Loucy (cell line): ENCODE data around the gene FAM229B.
"Not testable (repeated sequence)": the region's sequence is repeated elsewhere in the genome, so short reads cannot be mapped to it uniquely, and the experiment has no call there.

Experiments used
- H2AFZ ChIP-seq: fragments of 200-600 bp; sonication (generic); 2 replicates; pipeline ENCODE4 v1.6.0; 2016; ENCODE audit warnings: antibody characterized with exemption, mild to moderate bottlenecking, low read length, moderate library complexity
- H3F3A ChIP-seq: fragments of 200-600 bp; 2 replicates; pipeline ENCODE4 v1.6.0; 2016; ENCODE audit warnings: antibody characterized with exemption, low read depth, mild to moderate bottlenecking
- H3K27me3 ChIP-seq: fragments of 200-600 bp; sonication (generic); 2 replicates; pipeline ENCODE4 v1.6.1; 2014; ENCODE audit warnings: low read length, mild to moderate bottlenecking; ENCODE audit not compliant: insufficient read depth, poor library complexity, severe bottlenecking
- H3K36me3 ChIP-seq: fragments of 200-600 bp; sonication (generic); 2 replicates; pipeline ENCODE4 v1.6.1; 2016; ENCODE audit warnings: low read length; ENCODE audit not compliant: insufficient read depth
- H3K4me1 ChIP-seq: fragments of 200-600 bp; sonication (generic); 2 replicates; pipeline ENCODE4 v1.5.1; 2014; ENCODE audit warnings: low read length, mild to moderate bottlenecking; ENCODE audit not compliant: insufficient read depth, poor library complexity, severe bottlenecking
- H3K4me2 ChIP-seq: fragments of 200-600 bp; sonication (generic); 2 replicates; pipeline ENCODE4 v1.6.0; 2014; ENCODE audit warnings: antibody characterized with exemption, low read length, low read depth, mild to moderate bottlenecking; ENCODE audit not compliant: poor library complexity, severe bottlenecking
- H3K4me3 ChIP-seq: fragments of 200-600 bp; sonication (generic); 2 replicates; pipeline ENCODE4 v1.5.1; 2014; ENCODE audit warnings: low read length, mild to moderate bottlenecking, mixed read lengths; ENCODE audit not compliant: poor library complexity, severe bottlenecking
- H3K79me2 ChIP-seq: fragments of 200-600 bp; sonication (generic); 2 replicates; pipeline ENCODE4 v1.6.1; 2014; ENCODE audit warnings: low read length; ENCODE audit not compliant: insufficient read depth
- H3K9ac ChIP-seq: fragments of 200-600 bp; sonication (generic); 2 replicates; pipeline ENCODE4 v1.6.0; 2014; ENCODE audit warnings: mild to moderate bottlenecking, low read depth, low read length, moderate library complexity; ENCODE audit not compliant: poor library complexity, severe bottlenecking
- H3K9me2 ChIP-seq: fragments of 200-600 bp; sonication (generic); replicated peaks from 2 replicates; pipeline ENCODE4 v1.6.1; 2016; ENCODE audit warnings: low read depth, low read length, mixed read lengths
- H3K9me3 ChIP-seq: fragments of 200-600 bp; sonication (generic); 2 replicates; pipeline ENCODE4 v1.6.1; 2014; ENCODE audit warnings: mild to moderate bottlenecking, antibody characterized with exemption, low read length, low read depth; ENCODE audit not compliant: insufficient read depth
- H4K20me1 ChIP-seq: fragments of 200-600 bp; sonication (generic); 2 replicates; pipeline ENCODE4 v1.6.0; 2014; ENCODE audit warnings: antibody characterized with exemption, low read length, mild to moderate bottlenecking; ENCODE audit not compliant: insufficient read depth, poor library complexity, severe bottlenecking
- CTCF ChIP-seq: fragments of 200-600 bp; sonication (generic); conservative IDR thresholded peaks from 2 replicates; pipeline ENCODE4 v1.5.1; 2014; ENCODE audit warnings: mild to moderate bottlenecking, antibody characterized with exemption, low read length
- EZH2phosphoT487 ChIP-seq: fragments of 200-600 bp; IDR thresholded peaks from 2 replicates; pipeline ENCODE4 v1.6.1; 2018; ENCODE audit warnings: antibody characterized with exemption, mild to moderate bottlenecking, moderate library complexity, borderline replicate concordance

FAM229B gene

DNA sequence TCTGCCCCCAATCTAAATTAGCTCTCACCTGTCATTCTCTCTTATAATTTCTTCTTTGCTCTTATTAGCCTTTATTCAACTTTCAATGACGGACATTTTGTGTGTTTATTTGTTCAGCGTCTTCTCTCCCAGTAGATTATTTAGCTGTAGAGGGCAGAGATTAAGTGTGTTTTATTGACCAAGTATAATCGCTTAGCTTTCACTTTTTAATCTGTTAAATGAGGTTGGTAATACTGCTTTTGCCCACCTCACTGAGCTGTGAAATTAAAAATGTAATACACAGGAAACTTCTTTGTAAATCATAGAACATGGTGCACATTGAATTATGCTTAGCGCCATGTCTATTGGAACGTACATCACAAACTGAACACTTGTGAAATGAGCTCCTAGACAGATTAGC, 37.0 kb upstream of the FAM229B start:
- TF ChIP-seq CTCF (no peak), EZH2phosphoT487 (no peak)

DNA sequence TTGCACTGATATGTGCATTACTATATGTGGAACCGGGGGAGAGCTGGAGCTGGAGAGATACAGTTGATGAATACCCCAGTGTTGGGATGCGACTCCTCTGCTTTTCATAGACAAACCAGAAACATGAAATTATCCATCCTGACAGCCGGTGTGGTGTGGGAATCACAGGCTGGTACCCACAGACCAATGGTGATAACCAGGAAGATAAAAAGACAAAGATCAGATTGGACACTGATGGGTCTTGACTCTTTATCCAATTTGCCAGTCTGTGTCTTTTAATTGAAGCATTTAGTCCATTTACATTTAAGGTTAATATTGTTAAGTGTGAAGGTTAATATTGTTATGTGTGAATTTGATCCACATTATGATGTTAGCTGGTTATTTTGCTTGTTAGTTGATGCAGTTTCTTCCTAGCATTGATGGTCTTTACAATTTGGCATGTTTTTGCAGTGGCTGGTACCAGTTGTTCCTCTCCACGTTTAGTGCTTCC, 36.1 kb upstream of the FAM229B start:
- not testable (repeated sequence) for H3K27me3 ChIP-seq, H3K4me1 ChIP-seq, H3K9ac ChIP-seq, H3K9me3 ChIP-seq, H3K36me3 ChIP-seq, H4K20me1 ChIP-seq, H3F3A ChIP-seq, H3K79me2 ChIP-seq, H3K4me2 ChIP-seq, H3K4me3 ChIP-seq, H3K9me2 ChIP-seq, H2AFZ ChIP-seq

More for the DNA sequence above, 37.0 kb upstream of the FAM229B start:
- Histone ChIP-seq H4K20me1 (no peaks in the 10 kb centered on the region), H2AFZ (no peak overlapping the region), H3K36me3 (no peaks in the 10 kb centered on the region), H3K79me2 (no peaks in the 10 kb centered on the region), H3K9me2 (no peaks in the 10 kb centered on the region), H3K9ac (no peak overlapping the region), H3K27me3 (no peaks in the 10 kb centered on the region), H3F3A (no peaks in the 10 kb centered on the region), H3K4me3 (no peak overlapping the region), H3K4me2 (no peak overlapping the region), H3K9me3 (no peaks in the 10 kb centered on the region), H3K4me1 (no peaks in the 10 kb centered on the region)

DNA sequence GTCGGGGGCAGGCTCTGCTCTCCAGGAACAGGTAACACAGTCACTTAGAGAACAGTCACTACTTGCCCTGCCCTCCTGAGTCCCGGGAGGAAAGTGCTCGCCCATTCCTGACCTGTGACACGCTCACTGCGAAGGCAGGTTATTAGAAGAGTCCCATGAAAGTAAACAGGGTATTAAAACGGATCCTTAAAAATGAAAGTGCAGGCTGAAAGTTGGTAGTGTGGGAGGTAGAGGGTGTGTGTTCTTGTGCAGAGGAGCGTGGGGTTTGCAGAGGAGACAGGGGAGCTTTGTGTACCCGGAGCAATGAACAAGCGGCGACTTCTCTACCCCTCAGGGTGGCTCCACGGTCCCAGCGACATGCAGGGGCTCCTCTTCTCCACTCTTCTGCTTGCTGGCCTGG, 33.4 kb upstream of the FAM229B start, which contains the start of gene CCN6:
Gene CCN6 (plus strand): TSS at position 104 of the 400 bp plus-strand sequence. CDS start 254 bp downstream, at position 358.
- Histone ChIP-seq H2AFZ (0 out of 2 replicates have a peak within 1 kb of the TSS, but pooled peaks have one; percentile 35), H3K4me2 (no peak within 1 kb of the TSS)
- TF ChIP-seq CTCF, result no peak
- no peak for TF ChIP-seq EZH2phosphoT487

DNA sequence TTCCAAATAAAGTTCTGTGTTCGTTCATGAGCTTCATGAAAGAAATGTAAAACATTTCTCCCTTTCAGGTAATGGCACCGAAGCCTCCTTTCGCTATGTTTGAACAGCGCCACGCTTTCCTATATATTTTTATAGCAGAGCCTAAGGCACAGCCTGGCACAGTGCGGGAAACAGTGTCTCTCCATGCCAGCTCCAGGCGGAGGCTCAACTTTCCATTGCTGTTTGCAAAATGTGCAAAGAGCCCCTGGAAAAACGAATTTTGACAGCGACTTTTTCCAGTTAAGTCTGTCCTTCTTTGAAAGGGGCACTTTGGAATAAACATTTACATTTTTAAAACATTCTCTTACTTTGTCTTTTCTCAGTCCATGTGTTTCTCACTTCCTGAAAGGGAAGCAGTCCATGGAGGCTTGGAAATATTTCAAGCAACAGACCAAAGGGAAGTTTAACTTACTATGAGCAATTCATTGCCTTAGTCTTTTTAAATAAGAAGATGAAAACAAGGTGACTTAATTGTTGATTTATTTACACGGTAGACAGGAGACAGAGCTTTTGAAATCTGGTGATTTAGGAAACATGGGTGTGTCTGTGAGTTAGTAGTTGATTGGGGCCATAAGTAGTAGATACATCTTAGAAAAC, 32.7 kb upstream of the FAM229B start:
- no peak overlapping the region for H3K9ac ChIP-seq
- no peaks in the 10 kb centered on the region for H4K20me1 ChIP-seq
- no peaks in the 10 kb centered on the region for H3F3A ChIP-seq
- no peaks in the 10 kb centered on the region for H3K79me2 ChIP-seq
- no peaks in the 10 kb centered on the region for H3K9me3 ChIP-seq
- no peaks in the 10 kb centered on the region for H3K36me3 ChIP-seq
- TF ChIP-seq EZH2phosphoT487 (no peak), CTCF (no peak)
- H3K9me2 ChIP-seq, result no peaks in the 10 kb centered on the region
- H2AFZ ChIP-seq, result 0 out of 2 replicates have a peak overlapping the region, but pooled peaks have one; percentile 35
- no peaks in the 10 kb centered on the region for H3K27me3 ChIP-seq
- no peaks in the 10 kb centered on the region for H3K4me1 ChIP-seq
- no peak overlapping the region for H3K4me3 ChIP-seq
- H3K4me2 ChIP-seq, result no peak overlapping the region

More for the DNA sequence above, 33.4 kb upstream of the FAM229B start, which contains the start of gene CCN6:
- H3F3A ChIP-seq, result no peaks in the 10 kb centered on the region
- no peaks in the 10 kb centered on the region for H3K27me3 ChIP-seq
- no peaks in the 10 kb centered on the region for H3K4me1 ChIP-seq
- no peak within 1 kb of the TSS for H3K4me3 ChIP-seq
- no peaks in the 10 kb centered on the region for H4K20me1 ChIP-seq
- H3K9ac ChIP-seq, result no peak within 1 kb of the TSS
- H3K36me3 ChIP-seq, result no peaks in the 10 kb centered on the region
- no peaks in the 10 kb centered on the region for H3K9me2 ChIP-seq
- no peaks in the 10 kb centered on the region for H3K9me3 ChIP-seq
- no peaks in the 10 kb centered on the region for H3K79me2 ChIP-seq
